Activated CD8-positive, alpha-beta T cell treated with anti-CD3 and anti-CD28 coated beads for 36 hours (primary cell): ENCODE results near the gene DNAJC28. TPM values are rescaled to one million over a fixed set of nuclear protein-coding genes. Genes with fewer than 3 reads are reported as not detected.

ENCODE experiments used
- ATAC-seq: fragments of 200-7000 bp; cut with Tn5 transposase; one replicate; pipeline ENCODE4 v1.10.0; 2021; ENCODE audit warnings: mild to moderate bottlenecking, moderate library complexity
- CTCF ChIA-PET: fragments of 350-600 bp; sonication (Branson Sonifier 250); formaldehyde crosslinking; loops from one replicate; lab custom pipeline; 2021; ENCODE audit warnings: antibody characterized with exemption; lab: Charles Lee
- POLR2A ChIA-PET: fragments of 350-600 bp; sonication (Branson Sonifier 250); formaldehyde crosslinking; loops from one replicate; lab custom pipeline; 2021; ENCODE audit warnings: antibody characterized with exemption; lab: Charles Lee
- DNase-seq: peaks from one replicate; pipeline ENCODE4 v3.0.0-alpha.2; 2020
- H3K27ac Mint-ChIP-seq: one replicate; pipeline ENCODE4 v1.8.0; 2021; ENCODE audit warnings: mild to moderate bottlenecking, mixed read lengths
- H3K27me3 Mint-ChIP-seq: one replicate; pipeline ENCODE4 v1.8.0; 2021; ENCODE audit warnings: mixed read lengths
- H3K36me3 Mint-ChIP-seq: one replicate; pipeline ENCODE4 v1.8.0; 2021; ENCODE audit warnings: low read depth, mixed read lengths
- H3K4me1 Mint-ChIP-seq: one replicate; pipeline ENCODE4 v1.8.0; 2021; ENCODE audit warnings: low read depth, mixed read lengths
- H3K4me3 Mint-ChIP-seq: one replicate; pipeline ENCODE4 v1.8.0; 2021; ENCODE audit warnings: mild to moderate bottlenecking, moderate library complexity, mixed read lengths
- H3K9me3 Mint-ChIP-seq: one replicate; pipeline ENCODE4 v1.8.0; 2021; ENCODE audit warnings: mixed read lengths
- intact Hi-C: fragments of 100-400 bp; cut with micrococcal nuclease; formaldehyde crosslinking; loops from one replicate; pipeline ENCODE4 v1.10.0; 2022
- total RNA-seq, 2 experiments: library from RNA; stranded (reverse); gene quantifications; one replicate each; pipeline ENCODE4 v1.2.3, GENCODE V29; 2021
- TF ChIP-seq, protein P1 (sequence below): fragments of 200-600 bp; IDR thresholded peaks from one replicate; pipeline ENCODE4 v1.8.0; 2022; ENCODE audit warnings: antibody characterized with exemption, mild to moderate bottlenecking

DNAJC28 gene
- total RNA-seq, 2 experiments from 2014 or later = 0.22 to 0.56 TPM

DNA sequence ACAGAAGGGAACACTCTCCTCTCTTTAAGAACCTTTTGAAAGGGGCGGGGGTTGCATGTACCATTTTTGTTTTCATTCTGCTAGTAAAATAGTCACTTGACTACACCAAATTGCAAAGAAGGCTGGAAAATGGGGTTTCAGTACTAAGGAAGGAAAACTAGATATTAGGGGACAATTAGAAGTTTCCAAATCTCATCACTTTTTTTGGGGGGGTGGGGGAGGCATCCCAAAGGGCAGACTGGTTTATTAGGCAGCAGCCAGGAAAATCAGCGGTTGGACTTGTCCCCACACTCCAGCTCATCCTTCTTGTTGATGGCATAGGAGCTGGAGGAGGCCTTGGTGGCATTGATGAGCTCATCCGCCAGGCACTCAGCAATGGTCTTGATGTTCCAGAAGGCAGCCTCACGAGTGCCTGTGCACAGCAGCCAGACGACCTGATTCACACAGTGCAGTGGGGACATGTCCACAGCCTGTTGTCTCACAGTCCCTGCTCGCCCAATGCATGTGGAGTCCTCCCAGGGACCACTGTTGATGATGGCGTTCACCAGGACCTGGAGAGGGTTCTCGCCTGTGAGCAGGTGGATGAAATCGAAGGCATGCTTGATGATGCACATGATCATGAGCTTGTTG lies 10.1 kb downstream of the DNAJC28 start:
- ATAC-seq (no peak), DNase-seq (no peak)
- Mint-ChIP-seq H3K36me3 (no peaks in the 10 kb centered on the region), H3K9me3 (no peaks in the 10 kb centered on the region), H3K4me3 (peak overlapping the region; percentile 92), H3K4me1 (peaks cover 15% of the 10 kb centered on the region), H3K27me3 (no peaks in the 10 kb centered on the region), H3K27ac (no peak overlapping the region)
- POLR2A ChIA-PET = interaction anchor here (1.2 to 3.0 kb wide), 5 partner anchors 8 to 62 kb away, joined by 3 to 19 read pairs (median 8); partner anchors contain the start of genes DNAJC28, GART and SON
- CTCF ChIA-PET = interaction anchor here (0.9 to 1.3 kb wide), 2 partner anchors 37 to 74 kb away, joined by 3 to 4 read pairs; no protein-coding TSS in a partner anchor
- TF ChIP-seq, protein P1, sequence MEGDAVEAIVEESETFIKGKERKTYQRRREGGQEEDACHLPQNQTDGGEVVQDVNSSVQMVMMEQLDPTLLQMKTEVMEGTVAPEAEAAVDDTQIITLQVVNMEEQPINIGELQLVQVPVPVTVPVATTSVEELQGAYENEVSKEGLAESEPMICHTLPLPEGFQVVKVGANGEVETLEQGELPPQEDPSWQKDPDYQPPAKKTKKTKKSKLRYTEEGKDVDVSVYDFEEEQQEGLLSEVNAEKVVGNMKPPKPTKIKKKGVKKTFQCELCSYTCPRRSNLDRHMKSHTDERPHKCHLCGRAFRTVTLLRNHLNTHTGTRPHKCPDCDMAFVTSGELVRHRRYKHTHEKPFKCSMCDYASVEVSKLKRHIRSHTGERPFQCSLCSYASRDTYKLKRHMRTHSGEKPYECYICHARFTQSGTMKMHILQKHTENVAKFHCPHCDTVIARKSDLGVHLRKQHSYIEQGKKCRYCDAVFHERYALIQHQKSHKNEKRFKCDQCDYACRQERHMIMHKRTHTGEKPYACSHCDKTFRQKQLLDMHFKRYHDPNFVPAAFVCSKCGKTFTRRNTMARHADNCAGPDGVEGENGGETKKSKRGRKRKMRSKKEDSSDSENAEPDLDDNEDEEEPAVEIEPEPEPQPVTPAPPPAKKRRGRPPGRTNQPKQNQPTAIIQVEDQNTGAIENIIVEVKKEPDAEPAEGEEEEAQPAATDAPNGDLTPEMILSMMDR = no peak
- intact Hi-C loops = no loop called here

DNA sequence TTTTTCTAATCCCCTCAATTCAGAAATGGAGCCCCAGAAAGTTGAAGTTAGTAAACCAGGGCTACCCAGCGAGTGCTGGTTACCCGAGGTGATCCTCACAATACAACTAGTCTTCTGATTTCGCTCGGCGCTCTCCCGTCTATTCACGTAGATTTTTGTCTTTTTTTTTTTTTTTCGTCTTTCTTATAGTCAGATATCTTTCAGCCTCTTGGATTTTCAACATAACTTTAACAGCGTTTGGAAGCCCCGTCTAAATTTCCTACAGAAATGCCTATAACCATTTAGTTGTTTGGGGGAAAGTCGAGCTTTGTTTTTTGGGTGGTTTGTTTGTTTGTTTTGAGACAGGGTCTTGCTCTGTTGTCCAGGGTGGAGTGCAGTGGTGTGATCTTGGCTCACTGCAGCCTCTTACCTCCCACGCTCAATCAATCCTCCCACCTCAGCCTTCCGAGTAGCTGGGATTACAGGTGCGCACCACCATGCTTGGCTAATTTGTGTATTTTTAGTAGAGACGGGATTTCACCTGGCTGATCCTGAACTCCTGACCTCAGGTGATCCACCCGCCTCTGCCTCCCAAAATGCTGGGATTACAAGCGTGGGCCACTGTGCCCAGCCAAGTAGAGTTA lies 10.9 kb downstream of the DNAJC28 start:
- no peak for ATAC-seq
- Mint-ChIP-seq H3K9me3 (no peaks in the 10 kb centered on the region), H3K4me3 (peak overlapping the region; percentile 92), H3K27me3 (no peaks in the 10 kb centered on the region), H3K27ac (peak overlapping the region; percentile 94), H3K4me1 (peaks cover 15% of the 10 kb centered on the region), H3K36me3 (no peaks in the 10 kb centered on the region)
- POLR2A ChIA-PET = interaction anchor here (0.7 to 3.0 kb wide), 13 partner anchors 9 to 329 kb away, joined by 3 to 19 read pairs (median 4); partner anchors contain the start of genes DNAJC28, GART, IFNAR1 and SON
- TF ChIP-seq, protein P1 = no peak
- intact Hi-C loops = no loop called here
- CTCF ChIA-PET = interaction anchor here (0.6 to 2.1 kb wide), 6 partner anchors 9 to 120 kb away, joined by 3 to 8 read pairs (median 4); partner anchors contain the start of genes DNAJC28 and DONSON
- DNase-seq = no peak

DNA sequence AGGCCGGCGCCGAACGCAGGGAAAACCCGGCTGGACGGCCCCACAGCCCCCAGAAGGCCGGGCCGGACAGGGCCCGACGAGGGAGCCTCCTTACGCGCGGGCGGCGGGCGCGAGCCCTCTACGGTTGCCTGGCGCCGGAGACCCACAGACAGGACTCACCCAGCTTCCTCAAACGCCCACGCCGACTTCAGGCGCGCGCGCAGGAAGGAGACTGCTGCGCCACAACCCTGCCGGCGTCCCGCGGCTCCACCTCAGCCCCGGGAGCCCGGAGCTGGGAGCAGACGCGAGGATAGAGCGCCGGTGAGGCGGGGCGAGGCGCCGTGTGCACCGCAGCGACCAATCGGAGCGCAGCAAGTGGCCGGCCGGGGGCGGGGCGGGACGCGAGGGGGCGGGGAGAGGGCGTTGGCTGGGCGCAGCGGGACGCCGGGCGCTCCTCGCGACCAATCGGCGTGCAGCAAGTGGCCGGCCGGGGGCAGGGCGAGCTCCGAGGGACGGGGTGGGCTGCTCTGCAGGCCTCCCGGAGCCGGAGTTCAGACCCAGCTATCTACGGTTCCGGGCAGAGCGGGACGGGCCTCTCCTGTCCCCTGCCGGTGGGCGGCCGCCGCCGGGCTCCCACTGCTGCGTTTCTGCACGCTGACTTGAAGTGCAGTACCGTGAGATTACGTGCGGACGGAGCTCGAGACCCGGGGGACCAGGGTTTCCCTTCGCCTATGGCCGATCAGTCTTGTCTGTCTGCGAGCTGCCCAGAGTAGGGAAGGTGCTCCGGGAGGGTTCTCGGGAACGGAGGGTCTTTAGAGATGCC lies 11.6 kb downstream of the DNAJC28 start, which contains the start of gene TMEM50B:
TMEM50B (minus strand) TSS at position 296 of the 802 bp plus-strand sequence. CDS start 11,089 bp downstream, outside the sequence.
- TF ChIP-seq, protein P1 = no peak
- DNase-seq (peak; percentile 98), ATAC-seq (peak; percentile 96)
- ChIA-PET CTCF (interaction anchor here (0.6 to 2.1 kb wide), 8 partner anchors 9 to 126 kb away, joined by 3 to 8 read pairs (median 4); partner anchors contain the start of genes DNAJC28 and DONSON), POLR2A (interaction anchor here (0.6 to 3.0 kb wide), 15 partner anchors 9 to 328 kb away, joined by 3 to 19 read pairs (median 4); partner anchors contain the start of genes DNAJC28, GART, IFNAR1 and SON)
- Mint-ChIP-seq H3K36me3 (no peaks in the 10 kb centered on the region), H3K9me3 (no peaks in the 10 kb centered on the region), H3K27ac (peak within 1 kb of the TSS; percentile 94), H3K27me3 (no peaks in the 10 kb centered on the region), H3K4me1 (peaks cover 15% of the 10 kb centered on the region), H3K4me3 (peak within 1 kb of the TSS; percentile 92)
- intact Hi-C loops = loop anchor here (5.0 kb wide), 1 partner anchor 62 kb away; the partner anchor contains the start of genes GART and SON

DNA sequence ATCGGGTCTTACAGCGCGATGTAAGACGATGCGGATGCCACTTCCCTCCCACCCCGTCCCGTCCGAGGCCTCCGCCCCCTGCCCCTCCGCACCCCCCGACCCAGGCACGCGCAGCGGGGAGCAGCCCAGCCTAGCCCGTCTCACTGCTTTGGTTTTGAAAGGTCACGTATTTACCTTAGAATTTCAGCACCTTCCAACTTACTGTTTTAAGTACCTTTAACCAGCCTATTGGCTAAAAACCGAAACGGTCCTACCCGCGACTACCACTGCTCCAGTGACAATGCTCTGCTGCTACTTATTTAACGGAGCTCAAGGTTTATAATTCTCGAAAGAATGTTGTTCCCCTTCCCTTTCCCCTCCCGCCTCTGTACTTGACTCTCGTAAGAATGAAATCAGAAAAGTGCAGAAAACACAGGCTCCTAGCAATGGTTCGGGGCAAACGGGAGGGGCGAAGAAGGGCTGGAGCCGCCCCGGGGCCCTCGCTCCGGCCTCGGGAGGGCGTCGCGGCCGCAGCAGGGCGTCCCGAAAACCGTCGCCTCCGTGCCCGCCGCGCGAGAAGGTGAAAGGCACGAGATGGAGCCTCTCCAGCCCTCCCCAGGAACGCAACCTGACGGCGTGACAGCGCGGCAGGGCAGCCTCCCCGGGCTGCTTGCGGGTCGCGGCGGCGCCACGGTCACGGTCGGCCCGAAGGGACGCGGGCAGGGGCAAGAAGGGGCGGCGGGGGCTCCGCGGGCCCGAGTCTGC lies 12.4 kb downstream of the DNAJC28 start:
- no peaks in the 10 kb centered on the region for H3K9me3 Mint-ChIP-seq
- intact Hi-C loops = loop anchor here (5.0 kb wide), 1 partner anchor 63 kb away; the partner anchor contains the start of genes GART and SON
- POLR2A ChIA-PET = interaction anchor here (0.6 to 3.0 kb wide), 9 partner anchors 10 to 154 kb away, joined by 3 to 19 read pairs (median 4); partner anchors contain the start of genes DNAJC28, GART, IFNAR1 and SON
- H3K4me3 Mint-ChIP-seq = peak overlapping the region; percentile 92
- H3K4me1 Mint-ChIP-seq = peaks cover 16% of the 10 kb centered on the region
- TF ChIP-seq, protein P1 = no peak
- H3K27ac Mint-ChIP-seq = peak overlapping the region; percentile 85
- CTCF ChIA-PET = interaction anchor here (1.1 to 2.1 kb wide), 5 partner anchors 10 to 127 kb away, joined by 3 to 8 read pairs (median 5); partner anchors contain the start of gene DNAJC28
- H3K27me3 Mint-ChIP-seq = no peaks in the 10 kb centered on the region
- DNase-seq = peak; percentile 49
- H3K36me3 Mint-ChIP-seq = peaks cover 1% of the 10 kb centered on the region
- peak; percentile 4 for ATAC-seq
